ENCODE measurements around the gene ODR4. TPM values are rescaled to one million over a fixed set of nuclear protein-coding genes. Genes with fewer than 3 reads are reported as not detected.

ODR4 gene
- polyA plus RNA-seq, 1 donor (not counting 4 experiments of a cell fraction or from before 2014, with no cell fraction given), result 20.0 TPM

DNA sequence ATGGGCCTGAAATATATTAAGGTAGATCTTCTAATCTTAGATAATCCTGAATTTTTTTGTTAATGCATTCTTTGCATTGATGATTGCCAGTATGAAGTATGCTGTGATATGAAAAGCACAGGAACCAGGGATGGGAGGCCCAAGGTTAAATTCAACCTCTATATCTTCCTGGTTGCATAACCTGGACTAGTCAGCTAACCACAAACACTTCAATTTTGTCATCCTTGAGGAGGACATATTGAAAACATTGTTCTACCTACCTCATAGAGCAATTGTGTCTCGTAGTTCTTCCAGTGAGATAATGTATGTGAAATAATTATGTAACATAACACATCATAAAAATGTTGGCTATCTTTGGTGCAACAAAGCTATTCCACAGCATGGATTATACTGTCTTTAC, 59.7 kb downstream of the ODR4 start:
- H3K9me1 ChIP-seq (ENCODE audit: control insufficient read depth, extremely low read depth, insufficient read depth, low read length), result no peaks in the 10 kb centered on the region
- no peak overlapping the region for H3K27ac ChIP-seq (ENCODE audit: control insufficient read depth, insufficient read depth, low read length)
- no peaks in the 10 kb centered on the region for H3K79me2 ChIP-seq (ENCODE audit: control insufficient read depth, insufficient read depth, low read length)
- no peak overlapping the region for H3K4me3 ChIP-seq (ENCODE audit: control insufficient read depth in 2 of 3, extremely low read depth in 1 of 3, insufficient read depth in 2 of 3, low read depth in 1 of 3, low read length in 3 of 3)
- H3K27me3 ChIP-seq (ENCODE audit: control insufficient read depth, extremely low read depth, insufficient read depth, low read length), result no peaks in the 10 kb centered on the region
- H3K9ac ChIP-seq (ENCODE audit: control insufficient read depth, extremely low read depth, insufficient read depth, low read length), result no peak overlapping the region
- H4K20me1 ChIP-seq (ENCODE audit: control insufficient read depth, extremely low read depth, insufficient read depth, low read length), result no peaks in the 10 kb centered on the region
- dilution Hi-C loops (cut with MboI; ENCODE audit: extremely low pct_ligation_motif_present, low sequenced_read_pairs), result no loop called here
- H3K36me3 ChIP-seq (ENCODE audit: control insufficient read depth in 2 of 2, extremely low read depth in 1 of 2, insufficient read depth in 2 of 2, low read length in 2 of 2), result no peaks in the 10 kb centered on the region
- H3K9me3 ChIP-seq (ENCODE audit: control insufficient read depth, low read depth, low read length), result no peaks in the 10 kb centered on the region
- no peak overlapping the region for H2AFZ ChIP-seq (ENCODE audit: control insufficient read depth, low read length)
- no peak for DNase-seq (ENCODE audit: low read depth, low spot score)
- peaks cover 4% of the 10 kb centered on the region for H3K4me1 ChIP-seq (ENCODE audit: control insufficient read depth, extremely low read depth, insufficient read depth, low read length)
- H3K4me2 ChIP-seq (ENCODE audit: control insufficient read depth, extremely low read depth, insufficient read depth, low read depth, low read length), result no peak overlapping the region
- TF ChIP-seq, protein P1, sequence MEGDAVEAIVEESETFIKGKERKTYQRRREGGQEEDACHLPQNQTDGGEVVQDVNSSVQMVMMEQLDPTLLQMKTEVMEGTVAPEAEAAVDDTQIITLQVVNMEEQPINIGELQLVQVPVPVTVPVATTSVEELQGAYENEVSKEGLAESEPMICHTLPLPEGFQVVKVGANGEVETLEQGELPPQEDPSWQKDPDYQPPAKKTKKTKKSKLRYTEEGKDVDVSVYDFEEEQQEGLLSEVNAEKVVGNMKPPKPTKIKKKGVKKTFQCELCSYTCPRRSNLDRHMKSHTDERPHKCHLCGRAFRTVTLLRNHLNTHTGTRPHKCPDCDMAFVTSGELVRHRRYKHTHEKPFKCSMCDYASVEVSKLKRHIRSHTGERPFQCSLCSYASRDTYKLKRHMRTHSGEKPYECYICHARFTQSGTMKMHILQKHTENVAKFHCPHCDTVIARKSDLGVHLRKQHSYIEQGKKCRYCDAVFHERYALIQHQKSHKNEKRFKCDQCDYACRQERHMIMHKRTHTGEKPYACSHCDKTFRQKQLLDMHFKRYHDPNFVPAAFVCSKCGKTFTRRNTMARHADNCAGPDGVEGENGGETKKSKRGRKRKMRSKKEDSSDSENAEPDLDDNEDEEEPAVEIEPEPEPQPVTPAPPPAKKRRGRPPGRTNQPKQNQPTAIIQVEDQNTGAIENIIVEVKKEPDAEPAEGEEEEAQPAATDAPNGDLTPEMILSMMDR (optimal IDR thresholded peaks at IDR 0.05 in 1 of 3, IDR thresholded peaks at IDR 0.05 in 1 of 3, conservative IDR thresholded peaks at IDR 0.05 in 1 of 3; ENCODE audit: extremely low read depth in 1 of 3, insufficient read depth in 2 of 3, low read length in 3 of 3), result no peak
- no peak for TF ChIP-seq EZH2 (IDR thresholded peaks at IDR 0.05; ENCODE audit: low read length)
- FAIRE-seq, result peak; percentile 53

- H3K9me3 ChIP-seq (ENCODE audit: control insufficient read depth, low read depth, low read length), result no peaks in the 10 kb centered on the region
- no peak overlapping the region for H3K4me3 ChIP-seq (ENCODE audit: control insufficient read depth in 2 of 3, extremely low read depth in 1 of 3, insufficient read depth in 2 of 3, low read depth in 1 of 3, low read length in 3 of 3)
- no peaks in the 10 kb centered on the region for H3K36me3 ChIP-seq (ENCODE audit: control insufficient read depth in 2 of 2, extremely low read depth in 1 of 2, insufficient read depth in 2 of 2, low read length in 2 of 2)
- H3K4me1 ChIP-seq (ENCODE audit: control insufficient read depth, extremely low read depth, insufficient read depth, low read length), result peaks cover 14% of the 10 kb centered on the region
- H3K4me2 ChIP-seq (ENCODE audit: control insufficient read depth, extremely low read depth, insufficient read depth, low read depth, low read length), result no peak overlapping the region
- DNase-seq (ENCODE audit: low read depth, low spot score) (no peak), FAIRE-seq (no peak)
- H2AFZ ChIP-seq (ENCODE audit: control insufficient read depth, low read length), result no peak overlapping the region
- no peaks in the 10 kb centered on the region for H3K9me1 ChIP-seq (ENCODE audit: control insufficient read depth, extremely low read depth, insufficient read depth, low read length)
- no peak overlapping the region for H3K27ac ChIP-seq (ENCODE audit: control insufficient read depth, insufficient read depth, low read length)
- no peak overlapping the region for H3K9ac ChIP-seq (ENCODE audit: control insufficient read depth, extremely low read depth, insufficient read depth, low read length)
- H3K27me3 ChIP-seq (ENCODE audit: control insufficient read depth, extremely low read depth, insufficient read depth, low read length), result no peaks in the 10 kb centered on the region
- no peaks in the 10 kb centered on the region for H3K79me2 ChIP-seq (ENCODE audit: control insufficient read depth, insufficient read depth, low read length)
- TF ChIP-seq EZH2 (IDR thresholded peaks at IDR 0.05; ENCODE audit: low read length), result no peak
- TF ChIP-seq, protein P1 (optimal IDR thresholded peaks at IDR 0.05 in 1 of 3, IDR thresholded peaks at IDR 0.05 in 1 of 3, conservative IDR thresholded peaks at IDR 0.05 in 1 of 3; ENCODE audit: extremely low read depth in 1 of 3, insufficient read depth in 2 of 3, low read length in 3 of 3), result no peak
- no peaks in the 10 kb centered on the region for H4K20me1 ChIP-seq (ENCODE audit: control insufficient read depth, extremely low read depth, insufficient read depth, low read length)
- dilution Hi-C loops (cut with MboI; ENCODE audit: extremely low pct_ligation_motif_present, low sequenced_read_pairs), result no loop called here
These were observed 62.9 kb downstream of the ODR4 start for GRCh38 chr1:186438567-186438966.
